HG03064 (cell line): Measurements from ENCODE around the gene COLQ.

Experiments
- ATAC-seq: cut with Tn5 transposase; IDR thresholded peaks from one replicate; pipeline ENCODE4 v1.9.1; 2021; ENCODE audit warnings: low read depth; ENCODE audit not compliant: unreplicated experiment

Gene COLQ

GRCh38 chr3:15520804-15521572 is 518 bp downstream of the COLQ start:
- no peak for ATAC-seq

GRCh38 chr3:15520185-15520584 is 1.3 kb downstream of the COLQ start:
- ATAC-seq: no peak

GRCh38 chr3:15519096-15519495 is 2.4 kb downstream of the COLQ start:
- no peak for ATAC-seq

GRCh38 chr3:15514663-15515340 is 6.7 kb downstream of the COLQ start:
- ATAC-seq: no peak

GRCh38 chr3:15513810-15514662 is 7.5 kb downstream of the COLQ start:
- no peak for ATAC-seq

- ATAC-seq: no peak
These were observed 8.4 kb downstream of the COLQ start for GRCh38 chr3:15513116-15513515.

GRCh38 chr3:15512166-15512565 is 9.3 kb downstream of the COLQ start:
- no peak for ATAC-seq

- ATAC-seq: no peak
These were observed 10.3 kb downstream of the COLQ start for GRCh38 chr3:15511156-15511555.

- ATAC-seq: no peak
These were observed 11.0 kb downstream of the COLQ start for GRCh38 chr3:15510493-15510892.

- ATAC-seq: no peak
These were observed 14.9 kb downstream of the COLQ start for GRCh38 chr3:15506571-15506970.

GRCh38 chr3:15505479-15506165 is 15.9 kb downstream of the COLQ start:
- no peak for ATAC-seq

GRCh38 chr3:15502616-15503015 is 18.9 kb downstream of the COLQ start:
- ATAC-seq: no peak

GRCh38 chr3:15501126-15501525 is 20.4 kb downstream of the COLQ start:
- no peak for ATAC-seq

- ATAC-seq: no peak
These were observed 21.3 kb downstream of the COLQ start for GRCh38 chr3:15500107-15500724.

GRCh38 chr3:15499536-15499935 is 22.0 kb downstream of the COLQ start:
- no peak for ATAC-seq

- ATAC-seq: no peak
These were observed 22.9 kb downstream of the COLQ start for GRCh38 chr3:15498431-15499214.

- no peak for ATAC-seq
These were observed 23.5 kb downstream of the COLQ start for GRCh38 chr3:15497964-15498363.

- no peak for ATAC-seq
These were observed 25.2 kb downstream of the COLQ start for GRCh38 chr3:15496341-15496664.

- no peak for ATAC-seq
These were observed 25.8 kb downstream of the COLQ start for GRCh38 chr3:15495461-15496340.
